SK-N-MC (cell line): ENCODE measurements around the gene TFPI2.

ENCODE experiments used
- EZH2 ChIP-seq: fragments of 200-600 bp; sonication (generic); IDR thresholded peaks from one replicate; pipeline ENCODE4 v1.6.1; 2017; ENCODE audit warnings: antibody characterized with exemption
- POLR2AphosphoS5 ChIP-seq: IDR thresholded peaks from 2 replicates; pipeline ENCODE4 v1.6.1; 2012; ENCODE audit warnings: mild to moderate bottlenecking, low read depth, low read length, borderline replicate concordance

GRCh38 chr7:93883917-93884345 is 6.6 kb downstream of the TFPI2 start:
- TF ChIP-seq POLR2AphosphoS5 (no peak), EZH2 (no peak)
